ENCODE results near the gene ATP6V0D1. TPM values are rescaled to one million over a fixed set of nuclear protein-coding genes. Genes with fewer than 3 reads are reported as not detected.
A peak's percentile ranks its signal among the peaks of the same experiment; 100 is the strongest.
"Not testable (repeated sequence)": the region's sequence is repeated elsewhere in the genome, so short reads cannot be mapped to it uniquely, and the experiment has no call there.

The ATP6V0D1 gene
- total RNA-seq, 1 donor from 2014 or later: 155 TPM

GRCh38 chr16:67504031-67505021 is 23.4 kb upstream of the ATP6V0D1 start:
- no peak for DNase-seq

DNA sequence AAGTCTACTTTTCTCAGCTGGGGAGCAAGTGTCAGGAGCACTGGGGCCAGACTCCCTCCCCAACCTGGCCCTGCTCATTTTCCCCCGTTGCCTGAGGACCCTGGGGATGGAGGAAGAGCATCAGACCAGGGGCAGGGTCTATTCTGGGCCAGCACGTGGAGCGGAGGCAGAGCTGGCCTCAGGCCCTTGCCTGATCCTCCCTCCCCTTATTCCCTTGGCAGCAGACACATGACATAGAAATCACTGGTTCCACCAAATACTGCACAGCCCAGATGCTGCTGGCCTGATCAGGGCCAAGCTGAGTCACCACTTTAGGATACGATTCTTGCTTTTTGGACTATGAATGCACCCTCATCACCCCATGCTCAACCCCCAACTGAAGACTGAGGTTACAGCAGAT is 18.1 kb upstream of the ATP6V0D1 start:
- no peak for DNase-seq

- no peak for DNase-seq
Measured at GRCh38 chr16:67490335-67491096, 9.6 kb upstream of the ATP6V0D1 start.

GRCh38 chr16:67489401-67490083 is 8.6 kb upstream of the ATP6V0D1 start:
- DNase-seq: no peak

DNA sequence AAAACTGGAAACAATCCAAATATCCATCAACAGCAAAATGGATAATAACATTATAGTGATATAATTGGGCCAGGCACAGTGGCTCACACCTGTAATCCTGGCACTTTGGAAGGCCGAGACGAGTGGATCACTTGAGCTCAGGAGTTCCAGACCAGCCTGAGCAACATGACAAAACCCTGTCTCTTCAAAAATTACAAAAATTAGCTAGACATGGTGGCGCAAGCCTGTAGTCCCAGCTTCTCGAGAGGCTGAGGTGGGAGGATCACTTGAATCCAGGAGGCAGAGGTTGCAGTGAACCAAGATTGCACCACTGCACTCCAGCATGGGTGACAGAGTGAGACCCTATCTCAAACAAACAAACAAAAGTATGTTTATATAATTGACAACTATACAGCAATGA is 6.6 kb upstream of the ATP6V0D1 start:
- DNase-seq: not testable (repeated sequence)

DNA sequence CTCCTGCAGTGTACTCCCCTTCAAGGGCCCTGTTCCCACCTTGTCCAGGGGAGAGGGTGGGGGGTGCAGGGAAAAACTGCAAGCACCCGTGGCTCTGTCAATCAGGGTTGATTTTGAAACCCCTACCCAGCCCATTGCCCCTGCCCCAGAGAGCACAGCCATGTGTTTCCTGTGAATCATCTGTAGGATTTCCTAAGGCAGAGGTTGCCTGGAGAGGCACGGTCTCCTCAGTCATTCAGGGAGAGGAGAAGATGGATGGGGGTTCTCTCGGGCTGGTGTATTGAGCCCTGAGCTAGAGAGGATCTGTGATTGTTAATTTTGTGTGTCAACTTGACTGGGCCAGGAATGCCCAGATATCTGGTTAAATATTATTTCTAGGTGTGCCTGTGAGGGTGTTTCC is 5.8 kb upstream of the ATP6V0D1 start:
- DNase-seq: peak; percentile 80

DNA sequence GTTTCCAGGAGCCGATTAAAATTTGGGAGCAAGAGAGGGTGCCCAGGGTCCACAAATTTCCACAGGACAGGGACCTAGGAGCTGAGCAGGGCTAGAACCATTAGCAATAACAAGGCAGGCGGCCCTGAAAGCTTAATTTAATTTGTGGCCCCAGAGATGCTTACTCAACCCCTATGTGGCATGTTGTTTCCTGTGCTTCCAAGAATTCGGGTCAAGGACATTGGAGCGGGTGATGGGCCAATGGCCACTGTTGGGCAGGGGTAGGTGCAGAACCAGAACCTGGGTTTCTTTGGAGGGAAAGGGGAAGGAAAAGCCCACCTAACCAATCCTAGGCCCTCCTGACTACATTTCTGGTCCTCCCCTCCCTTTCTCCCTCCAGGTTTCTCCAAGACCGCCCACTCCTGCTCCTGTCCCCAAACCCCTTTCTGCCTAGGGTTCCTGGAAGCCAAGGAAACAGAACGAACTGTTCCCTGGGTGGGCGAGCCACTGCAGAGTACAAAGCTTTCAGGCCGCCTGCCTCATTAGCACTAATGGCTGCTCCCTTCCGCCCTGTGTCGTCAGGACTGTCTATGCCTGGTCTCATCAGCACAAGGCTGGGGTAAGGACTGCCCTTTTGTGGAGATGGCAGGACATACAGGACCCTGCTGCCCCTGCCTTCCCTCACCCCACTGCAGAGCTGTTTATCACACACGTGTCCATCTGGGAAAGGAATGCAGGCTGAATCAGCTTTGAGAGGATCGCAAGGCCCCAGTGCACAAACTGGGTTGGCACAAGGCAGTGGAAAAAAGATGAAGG is 3.0 kb upstream of the ATP6V0D1 start:
- no peak for DNase-seq

- DNase-seq: no peak
Measured at GRCh38 chr16:67483150-67483549, 2.2 kb upstream of the ATP6V0D1 start, which contains the start of gene AGRP. TSS of gene AGRP (minus strand) at chr16:67483547. CDS start at chr16:67483398, 149 bp downstream.

GRCh38 chr16:67482233-67482924 is 1.4 kb upstream of the ATP6V0D1 start:
- no peak for DNase-seq

DNA sequence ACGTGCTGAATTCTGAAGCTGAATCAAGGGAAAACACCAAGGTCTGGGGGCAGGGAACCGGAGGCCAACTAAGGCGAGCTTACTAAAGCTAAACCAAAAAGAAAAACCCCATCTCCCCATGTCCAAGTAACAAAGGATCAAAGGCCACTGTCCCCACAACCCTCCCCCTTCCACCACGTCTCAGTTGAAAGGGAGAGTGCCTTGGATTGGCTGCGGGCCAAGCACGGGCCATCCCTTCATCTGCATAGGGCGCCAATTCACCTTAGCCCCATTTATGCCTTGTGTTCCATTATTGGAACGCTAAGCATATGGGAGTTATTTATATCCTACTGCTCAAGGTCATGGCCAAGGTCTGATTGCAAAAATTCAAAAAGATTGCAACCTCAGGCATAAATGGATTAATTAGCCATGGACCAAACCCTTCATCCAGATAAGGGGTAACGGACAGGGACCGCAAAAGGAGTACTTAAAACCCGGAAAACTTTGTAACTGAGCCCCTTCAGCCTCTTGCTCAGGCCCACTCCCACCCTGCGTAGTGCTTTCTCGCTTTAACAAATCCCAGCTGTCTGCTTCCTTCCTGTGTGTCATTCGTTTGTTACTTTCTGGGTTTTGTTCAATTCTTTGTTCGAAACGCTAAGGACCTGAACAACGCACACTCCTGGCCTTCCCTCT is 740 bp upstream of the ATP6V0D1 start:
- peak; percentile 66 for DNase-seq

DNA sequence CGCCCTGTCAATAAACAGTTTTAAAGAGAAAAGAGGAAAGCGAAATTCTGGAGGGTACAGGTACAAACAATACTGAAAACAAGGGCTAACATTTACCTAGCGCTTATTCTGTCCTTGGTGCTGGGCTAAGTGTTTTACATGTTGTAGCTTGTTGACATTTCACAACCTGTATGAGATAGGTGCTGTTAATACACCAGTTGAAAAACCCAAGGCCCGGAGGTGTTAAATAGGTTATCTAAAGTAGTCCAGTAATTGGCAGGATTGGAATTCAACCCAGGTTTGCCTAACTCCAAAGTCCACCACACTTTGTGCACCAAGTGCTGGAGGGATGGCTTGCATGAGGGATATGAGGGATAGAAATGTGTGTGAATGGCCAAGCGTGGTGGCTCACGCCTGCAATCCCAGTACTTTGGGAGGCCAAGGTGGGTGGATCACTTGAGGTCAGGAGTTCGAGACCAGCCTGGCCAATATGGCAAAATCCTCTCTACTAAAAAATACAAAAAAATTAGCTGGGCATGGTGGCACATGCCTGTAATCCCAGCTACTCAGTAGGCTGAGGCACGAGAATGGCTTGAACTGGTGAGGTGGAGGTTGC is 2.9 kb downstream of the ATP6V0D1 start:
- DNase-seq: no peak

GRCh38 chr16:67474551-67475455 is 6.2 kb downstream of the ATP6V0D1 start:
- no peak for DNase-seq

- DNase-seq: no peak
Measured at GRCh38 chr16:67471758-67472384, 9.1 kb downstream of the ATP6V0D1 start.

DNA sequence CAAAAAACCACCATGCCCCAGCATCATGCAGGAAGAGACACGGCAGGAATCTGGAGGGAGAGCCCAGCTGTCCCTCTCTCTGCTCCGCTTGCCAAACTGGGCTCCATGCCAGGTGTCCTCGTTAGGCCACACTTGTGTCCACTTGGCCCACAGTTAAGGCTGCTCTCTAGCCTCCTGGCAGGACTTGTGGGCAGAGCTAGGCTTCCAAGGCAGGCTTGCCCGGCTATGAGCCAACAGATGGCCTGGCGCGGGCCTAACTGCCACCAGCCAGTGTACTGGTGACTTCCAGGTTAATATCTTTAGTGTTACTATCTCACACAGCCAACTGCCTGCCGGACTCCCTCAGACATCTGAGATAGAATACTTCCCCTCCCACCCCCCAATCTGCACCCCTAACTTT is 10.6 kb downstream of the ATP6V0D1 start:
- DNase-seq: peak; percentile 29

GRCh38 chr16:67468731-67469130 is 12.2 kb downstream of the ATP6V0D1 start:
- no peak for DNase-seq

- peak; percentile 18 for DNase-seq
Measured at GRCh38 chr16:67466581-67466980, 14.4 kb downstream of the ATP6V0D1 start.

GRCh38 chr16:67464565-67464964 is 16.4 kb downstream of the ATP6V0D1 start:
- DNase-seq: no peak

GRCh38 chr16:67463691-67464090 is 17.3 kb downstream of the ATP6V0D1 start:
- DNase-seq: no peak

GRCh38 chr16:67463059-67463458 is 17.9 kb downstream of the ATP6V0D1 start:
- no peak for DNase-seq

Measured in dermis blood vessel endothelial cell (primary cell).